Panc1 (cell line): ENCODE data around the gene SYNPO. TPM values are rescaled to one million over a fixed set of nuclear protein-coding genes. Genes with fewer than 3 reads are reported as not detected.

Experiments used
- ATAC-seq: fragments of 200-7000 bp; cut with Tn5 transposase; 2 replicates; pipeline ENCODE4 v1.9.1; 2020; ENCODE audit warnings: mild to moderate bottlenecking, moderate library complexity
- BruUV-seq: library from RNA; stranded (reverse); fragments of 400-500 nt; replicated peaks from 2 replicates; lab custom pipeline; 2021; lab: Mats Ljungman, UMichigan
- CTCF ChIA-PET: fragments of 300-600 bp; sonication (Branson Sonifier 250); formaldehyde crosslinking; loops from one replicate; lab custom pipeline; 2022; ENCODE audit warnings: antibody characterized with exemption; lab: Charles Lee
- POLR2A ChIA-PET: fragments of 300-600 bp; sonication (Branson Sonifier 250); formaldehyde crosslinking; loops from one replicate; lab custom pipeline; 2022; ENCODE audit warnings: antibody characterized with exemption; lab: Charles Lee
- DNase-seq: peaks from one replicate; pipeline ENCODE4 v3.0.0-alpha.2; 2010; ENCODE audit warnings: low read depth, low spot score
- H3K27ac ChIP-seq: 2 replicates; pipeline ENCODE4 v1.5.1; 2011; ENCODE audit warnings: mild to moderate bottlenecking, low read length, inconsistent platforms
- H3K27me3 ChIP-seq: fragments of 200-500 bp; sonication (Bioruptor generic); 2 replicates; pipeline ENCODE4 v1.6.0; 2014; ENCODE audit warnings: low read length, inconsistent platforms; ENCODE audit not compliant: control insufficient read depth, insufficient read depth
- H3K36me3 ChIP-seq: fragments of 200-500 bp; sonication (Bioruptor generic); 2 replicates; pipeline ENCODE4 v1.5.1; 2014; ENCODE audit warnings: inconsistent platforms, mild to moderate bottlenecking, low read length, moderate library complexity; ENCODE audit not compliant: control insufficient read depth, insufficient read depth
- H3K4me1 ChIP-seq: 2 replicates; pipeline ENCODE4 v1.5.1; 2011; ENCODE audit warnings: inconsistent platforms, mild to moderate bottlenecking, low read length, moderate library complexity; ENCODE audit not compliant: control insufficient read depth, insufficient read depth
- H3K4me3 ChIP-seq, 2 experiments: 2 replicates each; pipeline ENCODE4 v1.5.1; 2011 to 2012; ENCODE audit warnings: low read depth in 2 of 2, low read length in 2 of 2, mild to moderate bottlenecking in 2 of 2, inconsistent platforms in 1 of 2, moderate library complexity in 1 of 2
- H3K9me3 ChIP-seq: fragments of 200-500 bp; sonication (Bioruptor generic); 2 replicates; pipeline ENCODE4 v1.5.1; 2014; ENCODE audit warnings: low read depth, mild to moderate bottlenecking, inconsistent platforms, low read length, moderate library complexity; ENCODE audit not compliant: control insufficient read depth, insufficient read depth
- POLR2AphosphoS5 ChIP-seq: IDR thresholded peaks from 2 replicates; pipeline ENCODE4 v1.6.1; 2012; ENCODE audit warnings: mild to moderate bottlenecking, low read depth, low read length, moderate library complexity
- REST ChIP-seq, 2 experiments: IDR thresholded peaks; 2 replicates each; pipeline ENCODE4 v1.6.1; 2011 to 2012; ENCODE audit warnings: low read depth in 2 of 2, control low read depth in 1 of 2, low read length in 1 of 2, mild to moderate bottlenecking in 1 of 2, moderate library complexity in 1 of 2; ENCODE audit not compliant: insufficient read depth in 1 of 2
- SIN3A ChIP-seq: IDR thresholded peaks from 2 replicates; pipeline ENCODE4 v1.6.1; 2012; ENCODE audit warnings: low read depth, mild to moderate bottlenecking, low read length, moderate library complexity, borderline replicate concordance; ENCODE audit not compliant: insufficient read depth
- TCF7L2 ChIP-seq: IDR thresholded peaks from 2 replicates; pipeline ENCODE4 v1.6.1; 2011; ENCODE audit warnings: mild to moderate bottlenecking, low read depth, low read length, inconsistent platforms
- in situ Hi-C: cut with HindIII; loops from 2 replicates; pipeline ENCODE4 v1.10.0; 2016; ENCODE audit warnings: low sequenced_read_pairs, low pct_unique_long_range_greater_than_20kb
- intact Hi-C: fragments of 100-400 bp; cut with micrococcal nuclease; formaldehyde crosslinking; loops from one replicate; pipeline ENCODE4 v1.10.0; 2022; ENCODE audit not compliant: unreplicated experiment
- total RNA-seq: library from RNA; stranded (reverse); gene quantifications from one replicate; pipeline ENCODE4 v1.2.1, GENCODE V29; 2021; ENCODE audit not compliant: unreplicated experiment
- TF ChIP-seq, protein P1 (sequence below): fragments of 450-650 bp; IDR thresholded peaks from 2 replicates; pipeline ENCODE4 v1.5.1; 2017; ENCODE audit warnings: mild to moderate bottlenecking

Gene SYNPO
- total RNA-seq, 1 experiment from 2014 or later, result 82.8 TPM

- TF ChIP-seq, protein P1, sequence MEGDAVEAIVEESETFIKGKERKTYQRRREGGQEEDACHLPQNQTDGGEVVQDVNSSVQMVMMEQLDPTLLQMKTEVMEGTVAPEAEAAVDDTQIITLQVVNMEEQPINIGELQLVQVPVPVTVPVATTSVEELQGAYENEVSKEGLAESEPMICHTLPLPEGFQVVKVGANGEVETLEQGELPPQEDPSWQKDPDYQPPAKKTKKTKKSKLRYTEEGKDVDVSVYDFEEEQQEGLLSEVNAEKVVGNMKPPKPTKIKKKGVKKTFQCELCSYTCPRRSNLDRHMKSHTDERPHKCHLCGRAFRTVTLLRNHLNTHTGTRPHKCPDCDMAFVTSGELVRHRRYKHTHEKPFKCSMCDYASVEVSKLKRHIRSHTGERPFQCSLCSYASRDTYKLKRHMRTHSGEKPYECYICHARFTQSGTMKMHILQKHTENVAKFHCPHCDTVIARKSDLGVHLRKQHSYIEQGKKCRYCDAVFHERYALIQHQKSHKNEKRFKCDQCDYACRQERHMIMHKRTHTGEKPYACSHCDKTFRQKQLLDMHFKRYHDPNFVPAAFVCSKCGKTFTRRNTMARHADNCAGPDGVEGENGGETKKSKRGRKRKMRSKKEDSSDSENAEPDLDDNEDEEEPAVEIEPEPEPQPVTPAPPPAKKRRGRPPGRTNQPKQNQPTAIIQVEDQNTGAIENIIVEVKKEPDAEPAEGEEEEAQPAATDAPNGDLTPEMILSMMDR, result no peak
- no peak for TF ChIP-seq REST (IDR thresholded peaks at IDR 0.05; ENCODE audit: insufficient read depth in 1 of 2, low read depth in 2 of 2, low read length in 1 of 2)
- TF ChIP-seq SIN3A, result no peak
- TF ChIP-seq POLR2AphosphoS5, result no peak
- no peak for TF ChIP-seq TCF7L2
- DNase-seq, result no peak
- intact Hi-C loops, result no loop called here
- no peaks in the 10 kb centered on the region for H3K9me3 ChIP-seq
- H3K4me3 ChIP-seq, result no peak overlapping the region
- H3K4me1 ChIP-seq, result peaks cover 28% of the 10 kb centered on the region
- in situ Hi-C loops, result no loop called here
- CTCF ChIA-PET, result no interaction called here
- no TSS peak for BruUV-seq
- no peak overlapping the region for H3K27ac ChIP-seq
- POLR2A ChIA-PET, result no interaction called here
- no peaks in the 10 kb centered on the region for H3K27me3 ChIP-seq
- no peaks in the 10 kb centered on the region for H3K36me3 ChIP-seq
- no peak for ATAC-seq
These were observed 29.4 kb upstream of the SYNPO start for GRCh38 chr5:150611026-150611425.

GRCh38 chr5:150612405-150612804 lies 28.1 kb upstream of the SYNPO start:
- Histone ChIP-seq H3K9me3 (no peaks in the 10 kb centered on the region), H3K27me3 (no peaks in the 10 kb centered on the region), H3K27ac (no peak overlapping the region), H3K36me3 (no peaks in the 10 kb centered on the region), H3K4me3 (no peak overlapping the region), H3K4me1 (peaks cover 37% of the 10 kb centered on the region)
- BruUV-seq, result no TSS peak
- ATAC-seq (no peak), DNase-seq (no peak)
- TF ChIP-seq SIN3A (no peak), POLR2AphosphoS5 (no peak), TCF7L2 (no peak), REST (IDR thresholded peaks at IDR 0.05; ENCODE audit: insufficient read depth in 1 of 2, low read depth in 2 of 2, low read length in 1 of 2) (no peak)
- TF ChIP-seq, protein P1, result no peak
- ChIA-PET CTCF (no interaction called here), POLR2A (interaction anchor here (0.7 kb wide), 1 partner anchor 125 kb away, joined by 3 read pairs; no protein-coding TSS in a partner anchor)
- in situ Hi-C loops, result no loop called here
- intact Hi-C loops, result no loop called here
